ENCODE results near the gene C10orf143.
A peak's percentile ranks its signal among the peaks of the same experiment; 100 is the strongest.
"Not testable (repeated sequence)": the region's sequence is repeated elsewhere in the genome, so short reads cannot be mapped to it uniquely, and the experiment has no call there.

The C10orf143 gene

DNA sequence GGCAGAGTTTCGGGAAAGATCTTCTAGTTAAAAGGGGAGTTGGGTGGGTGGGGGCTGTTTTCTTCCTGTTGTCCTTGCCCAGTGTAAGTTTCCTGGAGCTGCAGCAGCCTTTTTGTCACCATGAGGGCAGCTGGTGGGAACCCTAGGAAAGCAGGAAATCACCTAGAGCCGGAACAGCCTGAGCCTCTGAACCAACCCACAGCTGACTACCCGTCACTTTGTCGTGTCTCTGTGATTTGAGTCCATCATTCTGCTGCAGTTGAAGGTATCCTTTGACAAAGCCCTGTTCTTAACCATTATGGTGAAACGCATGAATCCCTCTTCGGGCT is 1.2 kb upstream of the C10orf143 start:
- no peak for DNase-seq (ENCODE audit: low read depth in 2 of 2)

DNA sequence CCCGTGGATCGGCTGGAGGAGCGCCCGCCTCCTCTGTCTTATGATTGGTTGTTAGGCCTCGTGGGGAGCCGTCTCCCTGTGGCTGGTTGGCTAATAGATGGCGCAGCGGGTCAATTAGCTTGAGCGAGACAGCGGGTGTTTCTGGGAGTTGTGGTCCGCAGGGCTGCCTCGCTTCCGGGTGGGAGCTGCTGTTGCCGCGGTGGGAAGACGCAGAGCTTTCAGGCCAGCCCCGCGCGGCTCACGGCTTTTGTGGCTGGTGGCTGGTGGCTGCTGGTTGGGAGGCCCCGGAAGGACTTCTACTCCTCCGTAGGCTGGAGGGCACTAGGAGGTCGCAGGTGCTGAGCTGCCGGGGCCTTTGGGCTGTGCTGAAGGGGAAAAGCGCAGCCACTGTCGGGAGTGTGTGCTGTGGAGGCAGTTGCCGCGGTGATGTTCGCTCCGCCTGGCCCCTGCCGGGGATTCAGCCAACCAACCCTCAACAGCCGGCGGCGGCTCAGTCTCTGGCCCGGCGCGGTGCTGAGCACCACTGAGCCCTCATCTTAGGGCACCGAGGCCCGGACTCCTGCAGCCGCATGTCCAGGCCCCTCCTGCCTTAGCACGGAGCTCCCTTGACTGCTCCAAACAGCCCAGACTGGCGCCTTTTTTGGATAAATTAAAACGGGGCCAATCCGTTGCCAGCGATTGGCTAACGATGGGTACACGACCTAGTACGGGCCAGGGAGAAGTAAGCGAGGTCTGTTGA is 652 bp upstream of the C10orf143 start:
- DNase-seq (ENCODE audit: low read depth in 2 of 2), result peak; percentile 90 to 92

DNA sequence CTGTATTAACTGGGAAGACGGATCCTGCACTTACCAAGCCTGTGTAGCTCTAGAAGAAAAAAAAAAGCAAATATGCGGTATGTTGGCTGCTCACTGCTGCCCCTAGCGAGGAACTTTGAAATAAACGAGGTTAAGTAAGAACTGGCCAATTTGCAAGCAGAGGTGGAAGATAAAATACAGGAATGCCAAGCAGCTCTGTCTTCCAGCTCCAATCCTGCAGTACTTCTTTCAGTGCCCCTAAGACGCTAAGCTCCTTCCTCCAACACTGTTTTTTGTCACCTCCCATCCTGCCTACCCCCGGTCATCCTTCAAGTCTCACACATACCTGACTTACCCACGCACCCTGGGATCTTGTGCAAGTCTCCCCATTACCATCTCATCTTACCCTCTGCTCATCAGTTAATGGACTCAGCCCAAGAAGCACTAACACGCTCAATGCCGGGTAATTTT is 809 bp downstream of the C10orf143 start:
- DNase-seq (ENCODE audit: low read depth in 2 of 2), result peak in 1 of 2 experiments; percentile 52

DNA sequence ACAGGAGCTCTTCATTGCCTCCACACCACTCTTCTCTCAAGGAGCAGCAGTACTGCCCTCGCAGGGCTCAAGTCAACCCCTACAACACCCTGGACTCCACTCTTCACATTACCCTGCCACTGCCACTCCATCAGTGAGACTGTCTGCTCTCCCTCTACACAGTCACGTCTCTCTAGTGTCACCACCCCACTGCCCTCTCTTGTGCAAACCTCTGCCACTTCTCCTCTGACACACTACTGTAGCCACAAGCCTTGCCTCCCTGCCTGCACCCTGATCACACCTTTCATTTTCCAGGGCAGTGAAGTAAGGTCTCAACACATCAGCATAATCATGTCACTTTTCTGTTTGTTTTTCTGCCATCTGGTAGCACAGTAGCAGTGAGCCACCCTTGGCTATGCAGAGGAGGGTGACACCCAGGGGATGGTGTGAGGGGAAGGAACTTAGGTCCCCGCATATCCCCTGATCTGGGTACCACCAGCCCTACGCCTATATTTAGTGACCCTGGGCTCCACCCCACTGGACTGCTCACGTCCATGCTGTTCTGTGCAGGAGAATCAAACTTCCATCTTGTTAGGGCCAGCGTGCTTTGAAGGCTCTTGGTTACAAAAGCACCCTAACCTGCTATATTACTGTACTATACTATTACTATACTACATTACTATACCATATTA is 1.6 kb downstream of the C10orf143 start:
- DNase-seq (ENCODE audit: low read depth in 2 of 2), result peak in 1 of 2 experiments; percentile 15

DNA sequence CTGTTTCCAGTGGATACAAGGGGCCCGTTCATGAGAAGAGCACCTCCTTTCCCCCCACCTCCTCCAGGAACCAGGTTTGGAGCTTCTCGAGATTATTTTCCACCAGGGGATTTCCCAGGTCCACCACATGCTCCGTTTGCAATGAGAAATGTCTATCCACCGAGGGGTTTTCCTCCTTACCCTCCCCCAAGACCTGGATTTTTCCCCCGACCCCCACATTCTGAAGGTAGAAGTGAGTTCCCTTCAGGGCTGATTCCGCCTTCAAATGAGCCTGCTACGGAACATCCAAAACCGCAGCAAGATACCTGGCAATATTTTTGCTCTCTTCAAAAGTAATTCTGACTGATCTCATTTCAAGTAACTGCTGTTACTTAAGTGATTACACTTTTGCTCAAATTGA is 2.5 kb downstream of the C10orf143 start:
- DNase-seq (ENCODE audit: low read depth in 2 of 2), result peak in 1 of 2 experiments; percentile 27

DNA sequence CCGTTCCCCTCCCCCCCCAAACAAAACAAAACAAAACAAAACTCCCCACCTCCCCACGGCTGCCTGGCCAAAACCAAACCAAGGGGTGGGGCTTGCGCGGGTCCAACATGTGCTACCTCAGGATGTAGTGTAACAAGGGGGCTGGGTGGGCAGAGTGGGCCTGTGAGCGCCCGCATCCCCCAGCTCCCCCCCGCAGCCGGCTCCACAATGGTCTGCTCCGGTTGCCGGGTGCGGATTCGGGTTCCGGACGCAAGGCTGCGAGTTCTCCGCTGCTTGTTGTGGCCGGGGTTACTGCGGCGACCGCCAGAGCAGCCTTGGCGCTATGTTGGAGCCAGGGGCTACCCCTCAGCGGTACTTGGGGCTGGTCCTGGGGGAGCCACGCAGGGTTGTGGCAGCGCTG is 4.9 kb downstream of the C10orf143 start:
- no peak for DNase-seq (ENCODE audit: low read depth in 2 of 2)

DNA sequence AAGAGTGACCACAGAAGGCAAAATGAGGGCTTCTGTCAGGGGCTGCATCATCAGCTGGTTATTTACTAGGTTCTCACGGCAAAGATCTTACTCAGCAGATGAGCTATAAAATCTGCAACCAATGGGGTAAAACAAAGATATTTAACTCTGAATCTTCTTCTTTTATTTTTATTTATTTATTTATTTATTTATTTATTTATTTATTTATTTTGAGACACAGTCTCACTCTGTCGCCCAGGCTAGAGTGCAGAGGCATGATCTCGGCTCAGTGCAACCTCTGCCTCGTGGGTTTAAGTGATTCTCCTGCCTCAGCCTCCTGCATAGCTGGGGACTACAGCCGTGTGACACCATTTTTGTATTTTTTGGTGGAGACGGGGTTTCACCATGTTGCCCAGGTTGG is 11.3 kb downstream of the C10orf143 start:
- no peak for DNase-seq (ENCODE audit: low read depth in 2 of 2)

DNA sequence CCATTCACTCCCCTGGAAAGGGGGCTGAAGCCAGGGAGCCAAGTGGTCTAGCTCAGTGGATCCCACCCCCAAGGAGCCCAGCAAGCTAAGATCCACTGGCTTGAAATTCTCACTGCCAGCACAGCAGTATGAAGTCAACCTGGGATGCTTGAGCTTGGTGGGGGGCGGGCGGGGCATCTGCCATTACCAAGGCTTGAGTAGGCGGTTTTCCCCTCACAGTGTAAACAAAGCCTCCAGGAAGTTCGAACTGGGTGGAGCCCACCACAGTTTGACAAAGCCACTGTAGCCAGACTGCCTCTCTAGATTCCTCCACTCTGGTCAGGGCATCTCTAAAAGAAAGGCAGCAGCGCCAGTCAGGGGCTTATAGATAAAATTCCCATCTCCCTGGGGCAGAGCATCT is 20.1 kb downstream of the C10orf143 start:
- DNase-seq (ENCODE audit: low read depth in 2 of 2), result not testable (repeated sequence)

DNA sequence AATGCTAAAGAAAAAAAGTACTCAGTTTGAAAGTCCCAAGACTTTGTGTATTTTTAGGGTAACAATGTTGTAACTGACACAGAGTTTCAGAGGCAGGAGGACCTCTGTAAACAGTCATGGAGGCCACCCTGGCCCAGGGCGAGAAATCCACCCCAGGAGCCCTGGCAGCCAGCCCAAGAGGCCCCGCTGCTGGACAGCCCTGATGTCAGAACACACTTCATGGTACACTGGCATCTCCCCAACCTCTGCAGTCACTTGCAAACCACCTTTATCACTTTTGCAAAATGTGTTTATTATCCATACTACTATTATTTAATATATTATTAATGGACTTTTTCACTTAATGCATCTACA is 30.2 kb downstream of the C10orf143 start:
- no peak for DNase-seq (ENCODE audit: low read depth in 2 of 2)

DNA sequence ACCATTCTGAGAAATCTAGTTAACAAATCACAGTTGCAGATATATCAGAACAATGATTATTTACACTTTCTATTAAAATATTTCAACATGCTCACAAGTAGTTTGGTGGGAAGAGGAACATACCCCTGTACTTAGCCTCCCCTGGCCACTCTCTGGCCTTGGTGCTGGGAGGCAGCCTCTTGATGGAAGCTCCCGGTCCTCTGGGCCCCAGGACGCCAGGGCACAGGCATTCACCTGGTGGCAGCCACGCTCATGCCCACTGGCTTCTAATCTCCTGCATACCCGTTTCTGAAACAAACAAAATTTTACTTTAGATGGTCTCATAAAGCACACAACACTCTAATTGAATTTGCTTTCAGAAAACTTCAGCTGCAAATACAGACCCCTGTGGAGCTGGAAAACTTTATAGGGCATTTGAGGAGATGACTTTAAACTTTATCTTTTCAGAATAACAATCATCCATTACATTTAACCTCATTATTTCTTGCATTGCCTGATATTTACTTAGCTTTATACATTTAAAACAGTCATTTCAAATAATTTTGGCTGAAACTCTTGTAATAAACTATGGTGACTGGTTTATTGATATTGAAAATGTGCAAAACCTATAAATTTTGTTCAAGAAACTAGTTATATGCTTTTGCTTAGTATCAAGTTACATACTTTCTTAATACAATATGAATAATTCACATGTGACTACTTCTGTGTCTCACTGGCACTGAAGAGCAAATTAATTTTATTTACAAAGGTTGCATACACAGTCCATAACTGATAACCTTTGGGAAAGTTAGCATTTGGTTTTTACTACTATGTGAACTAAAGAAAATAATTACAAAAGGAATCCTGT is 30.8 kb downstream of the C10orf143 start:
- DNase-seq (ENCODE audit: low read depth in 2 of 2), result no peak

DNA sequence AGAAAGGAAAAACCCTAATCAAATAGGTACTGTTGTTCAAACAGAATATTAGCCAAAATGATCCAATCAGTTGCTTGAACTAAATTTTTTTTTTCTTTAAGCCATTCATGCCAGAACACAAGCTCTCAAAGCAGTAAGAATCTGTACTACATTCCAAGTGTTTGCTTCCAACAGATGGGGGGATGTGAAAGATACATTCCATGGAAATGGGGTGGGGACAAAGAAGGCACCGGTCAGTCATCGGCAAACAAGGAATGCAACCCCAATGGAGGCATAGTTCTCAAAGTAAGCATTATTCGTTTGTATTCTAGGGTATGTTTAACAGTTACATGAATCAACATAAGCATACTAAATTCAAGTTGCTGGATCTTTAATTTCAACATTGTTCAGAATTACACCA is 32.5 kb downstream of the C10orf143 start:
- DNase-seq (ENCODE audit: low read depth in 2 of 2), result no peak

DNA sequence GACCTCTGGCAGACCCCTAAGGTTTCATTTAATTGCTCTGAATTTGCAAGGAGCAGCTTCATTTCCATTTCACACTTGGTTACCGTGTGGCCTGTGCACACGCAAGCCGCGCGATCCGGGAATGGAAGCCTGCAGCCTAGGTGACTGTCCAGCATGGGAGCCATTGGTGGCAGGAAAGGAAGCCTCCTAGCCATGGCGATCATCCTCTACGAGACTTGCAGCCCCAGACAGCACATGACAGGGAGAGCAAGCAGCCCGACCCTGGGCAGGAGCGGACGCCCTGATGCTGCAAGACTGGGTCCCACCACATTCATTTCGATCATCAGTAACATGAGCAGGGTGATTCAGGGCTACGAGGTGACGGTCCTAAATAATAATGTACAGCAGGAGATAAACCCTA is 33.9 kb downstream of the C10orf143 start:
- no peak for DNase-seq (ENCODE audit: low read depth in 2 of 2)

DNA sequence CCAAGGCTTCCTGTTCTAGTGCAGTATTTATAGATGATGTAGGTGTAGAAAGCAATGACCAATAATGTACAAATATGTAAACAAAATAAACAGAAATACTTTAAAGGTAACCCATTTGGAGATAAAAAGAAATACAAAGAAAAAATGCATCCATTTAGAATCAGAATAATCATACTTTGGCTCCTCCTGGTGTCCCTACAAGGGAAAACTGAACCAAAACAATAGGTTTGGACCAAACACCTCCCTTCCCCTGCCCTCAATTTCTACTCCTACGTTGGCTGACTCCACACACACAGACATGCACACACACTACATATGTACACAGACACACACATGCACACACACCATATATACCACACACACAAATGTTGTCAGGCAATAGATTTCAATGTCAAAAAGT is 36.0 kb downstream of the C10orf143 start:
- no peak for DNase-seq (ENCODE audit: low read depth in 2 of 2)

DNA sequence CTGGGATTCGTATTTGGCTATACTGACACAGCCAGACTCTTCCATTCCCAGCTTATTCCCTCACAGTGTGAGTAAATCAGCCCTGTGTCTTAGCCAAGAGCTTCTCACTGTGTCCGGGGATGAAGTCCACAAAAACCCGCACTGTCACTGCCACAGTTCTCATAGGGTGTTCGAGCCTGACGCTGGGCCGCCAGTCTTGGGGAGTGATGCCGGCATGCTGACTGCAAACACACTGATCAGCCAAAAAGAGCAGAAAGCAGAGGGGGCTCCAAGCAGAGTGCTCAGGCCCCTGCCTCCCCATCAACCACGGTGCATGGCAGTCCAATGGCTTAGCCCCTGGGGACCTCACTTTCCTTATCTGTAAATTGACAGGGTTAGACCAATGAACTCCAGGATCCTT is 36.7 kb downstream of the C10orf143 start:
- no peak for DNase-seq (ENCODE audit: low read depth in 2 of 2)

DNA sequence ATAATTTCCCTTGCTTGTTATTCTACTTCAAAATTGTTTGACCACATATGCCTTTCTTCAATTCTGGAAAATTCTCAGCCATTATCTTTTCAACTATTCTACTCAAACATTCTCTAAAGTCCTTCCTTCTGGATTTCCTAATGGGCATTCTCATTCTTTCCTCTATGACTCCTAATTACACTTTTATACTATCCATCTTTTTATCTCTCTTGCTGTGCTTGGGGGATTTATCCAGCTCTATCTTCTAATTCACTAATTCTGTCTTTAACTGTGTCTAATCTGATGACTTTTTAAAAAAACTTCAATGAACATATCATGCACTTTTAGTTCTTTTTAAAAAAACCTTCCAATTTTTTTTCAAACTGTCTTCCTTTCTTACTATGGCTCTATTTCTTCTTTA is 38.4 kb downstream of the C10orf143 start:
- DNase-seq (ENCODE audit: low read depth in 2 of 2), result no peak

DNA sequence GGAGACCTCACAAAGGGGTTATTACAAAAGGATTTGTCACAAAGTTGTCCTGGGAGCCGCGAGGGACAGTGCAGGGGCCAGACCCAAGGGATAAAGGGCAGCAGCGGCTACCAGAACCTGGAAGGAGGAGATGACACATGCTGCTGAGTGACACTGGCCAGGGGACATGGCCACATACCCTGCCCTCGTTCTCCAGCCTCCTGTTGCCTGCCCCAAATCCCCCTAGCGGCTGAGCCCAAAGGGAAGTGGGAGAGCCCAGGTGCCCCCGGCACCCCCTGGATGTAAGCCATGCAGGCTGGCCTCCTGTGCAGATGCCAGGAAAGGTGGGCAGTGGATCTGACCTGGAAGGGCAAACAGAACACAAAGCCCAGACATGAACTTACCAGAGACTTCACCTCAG is 42.7 kb downstream of the C10orf143 start:
- no peak for DNase-seq (ENCODE audit: low read depth in 2 of 2)

DNA sequence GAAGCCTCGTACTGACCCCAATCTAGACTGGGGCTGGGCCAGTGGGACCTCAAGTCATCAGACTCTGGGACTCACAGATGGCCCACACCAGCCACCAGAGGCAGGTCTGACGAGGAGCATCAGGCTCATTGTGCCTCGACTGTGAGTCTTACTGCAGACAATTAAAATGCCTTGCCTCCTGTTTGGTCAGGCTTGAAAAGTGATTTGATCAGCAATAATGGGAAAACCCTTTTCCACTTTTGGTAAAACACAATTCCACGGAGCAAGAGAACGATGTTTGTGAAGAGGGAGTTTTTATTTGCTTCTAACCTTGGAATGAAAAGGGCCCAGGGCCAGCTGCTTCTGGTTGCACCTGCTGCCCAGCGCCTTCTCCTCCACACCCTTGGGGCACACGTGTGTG is 43.9 kb downstream of the C10orf143 start:
- DNase-seq (ENCODE audit: low read depth in 2 of 2), result no peak

DNA sequence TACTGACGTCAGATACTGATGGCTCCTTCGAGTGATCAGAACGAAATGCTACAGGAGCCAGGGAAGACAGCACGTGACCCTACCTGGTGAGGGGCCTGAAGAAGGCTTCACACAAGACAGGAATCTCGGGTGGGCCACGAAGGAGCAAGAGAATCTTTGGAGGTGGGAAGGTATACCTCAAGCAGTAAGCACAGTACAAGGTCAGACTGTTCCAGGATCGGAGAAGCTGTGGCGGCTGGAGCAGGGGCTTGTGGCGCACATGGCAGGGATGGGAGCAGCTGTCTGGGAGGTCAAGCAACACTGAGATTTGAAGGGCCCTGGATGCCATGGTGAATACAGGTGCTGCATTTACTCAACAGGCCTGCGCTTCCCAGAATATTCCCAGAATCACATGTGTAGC is 45.4 kb downstream of the C10orf143 start:
- no peak for DNase-seq (ENCODE audit: low read depth in 2 of 2)

DNA sequence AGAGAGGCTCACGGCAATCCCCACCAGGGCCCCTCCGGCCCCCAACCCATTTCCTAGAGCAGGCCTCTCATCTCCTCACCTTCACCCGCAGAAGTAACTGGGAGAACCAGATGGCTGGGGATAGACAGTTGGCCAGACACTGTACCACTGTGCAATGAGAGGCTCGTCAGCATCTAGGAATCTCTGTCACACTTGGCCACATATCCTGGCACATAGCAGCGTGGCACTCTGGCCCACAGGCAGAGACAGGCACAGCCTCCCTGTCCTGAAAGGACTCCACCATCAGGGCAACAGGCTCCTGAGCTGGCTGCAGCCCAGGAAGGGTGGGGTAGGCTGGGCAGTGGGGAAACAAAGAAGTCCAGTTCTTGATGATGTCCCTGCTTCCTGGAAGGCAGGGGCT is 45.8 kb downstream of the C10orf143 start:
- DNase-seq (ENCODE audit: low read depth in 2 of 2), result no peak

DNA sequence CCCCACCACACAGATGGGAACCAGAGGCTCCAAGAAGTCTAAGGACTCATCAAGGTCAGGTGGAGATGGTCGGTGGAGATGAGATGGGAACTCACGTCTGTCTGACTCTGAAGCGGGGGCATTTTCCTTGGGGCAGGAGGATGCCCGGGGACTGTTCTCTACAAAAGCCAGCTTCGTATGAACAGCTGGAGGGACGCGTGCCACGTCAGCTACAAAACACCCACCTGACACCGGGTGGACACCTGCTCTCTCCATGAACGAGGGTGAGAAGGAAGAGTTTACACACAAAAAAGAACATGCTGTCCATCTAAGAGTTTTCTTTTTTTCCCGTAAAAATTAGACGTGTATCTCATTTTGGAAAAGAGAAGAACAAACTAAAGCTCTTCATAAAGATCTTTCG is 47.7 kb downstream of the C10orf143 start:
- DNase-seq (ENCODE audit: low read depth in 2 of 2), result no peak

DNA sequence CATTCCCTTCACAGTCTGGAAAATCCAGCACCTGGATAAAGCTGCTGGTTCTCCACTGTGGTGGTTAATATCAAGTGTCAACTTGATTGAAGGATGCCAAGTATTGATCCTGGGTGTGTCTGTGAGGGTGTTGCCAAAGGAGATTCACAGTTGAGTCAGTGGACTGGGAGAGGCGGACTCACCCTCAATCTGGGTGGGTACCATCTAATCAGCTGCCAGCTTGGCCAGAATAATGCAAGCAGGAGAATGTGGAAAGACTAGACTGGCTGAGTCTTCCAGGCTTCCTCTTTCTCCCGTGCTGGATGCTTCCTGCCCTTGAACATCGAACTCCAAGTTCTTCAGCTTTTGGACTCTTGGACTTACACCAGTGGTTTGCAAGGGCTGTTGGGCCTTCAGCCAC is 48.4 kb downstream of the C10orf143 start:
- DNase-seq (ENCODE audit: low read depth in 2 of 2), result no peak

DNA sequence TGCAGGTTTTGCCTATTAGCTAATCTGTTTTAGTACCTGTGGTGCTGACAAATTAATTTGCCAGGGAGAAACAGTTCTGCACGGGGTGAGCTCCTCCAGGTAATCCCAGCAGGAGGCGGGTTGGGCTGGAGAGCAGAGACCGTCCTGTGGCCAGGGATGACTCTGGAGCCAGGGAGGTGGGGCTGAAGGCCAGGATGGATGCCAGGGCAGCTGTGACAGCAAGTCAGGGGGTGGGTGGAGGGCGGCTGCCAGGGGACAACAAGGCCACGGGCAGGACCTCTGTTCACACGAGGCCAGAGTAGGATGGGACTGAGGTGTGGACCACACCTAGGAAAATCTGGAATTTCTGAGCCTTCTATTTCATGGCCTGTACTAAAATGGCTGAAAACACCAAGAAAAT is 48.9 kb downstream of the C10orf143 start:
- no peak for DNase-seq (ENCODE audit: low read depth in 2 of 2)

DNA sequence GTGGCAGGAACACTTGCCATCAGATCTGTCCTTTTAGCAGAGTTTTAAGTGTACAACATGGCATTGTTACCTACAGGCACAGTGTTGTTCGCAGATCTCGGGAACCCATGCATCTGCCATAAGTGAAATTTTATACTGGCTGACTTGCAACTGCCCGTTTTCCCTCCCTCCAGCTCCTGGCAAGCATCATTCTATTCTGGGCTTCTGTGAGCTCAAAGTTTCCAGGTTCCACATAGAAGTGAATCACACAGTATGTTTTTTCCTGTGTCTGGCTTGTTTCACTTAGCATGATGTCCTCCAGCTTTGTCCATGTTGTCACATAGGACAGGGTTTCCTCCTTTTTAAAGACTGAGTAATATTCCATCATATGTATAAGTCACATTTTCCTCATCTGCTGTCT is 56.6 kb downstream of the C10orf143 start:
- DNase-seq (ENCODE audit: low read depth in 2 of 2), result no peak
